ENCODE measurements around the gene YJEFN3. TPM values are rescaled to one million over a fixed set of nuclear protein-coding genes. Genes with fewer than 3 reads are reported as not detected.

The YJEFN3 gene
- total and polyA plus RNA-seq, 4 donors, result 0.19 to 0.88 (median 0.63) TPM

DNA sequence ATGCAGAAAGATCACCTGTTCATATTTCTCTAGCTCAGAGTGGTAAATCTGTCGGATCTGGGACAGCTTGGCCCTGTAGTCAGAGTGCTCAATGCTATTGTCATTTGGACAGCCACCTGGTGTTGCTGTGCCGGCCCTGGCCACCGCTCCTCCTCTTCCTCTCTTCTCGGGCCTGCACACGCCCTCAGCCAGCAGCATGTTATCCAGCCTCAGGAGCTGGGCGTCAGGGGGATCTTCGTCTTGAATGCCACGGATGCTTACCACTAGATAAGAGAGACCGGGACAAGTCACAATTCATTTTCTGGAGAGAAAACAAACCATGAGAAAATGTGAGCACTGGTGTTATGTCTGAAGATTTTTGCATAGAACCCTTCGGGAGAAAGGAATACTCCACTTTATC, 41.9 kb downstream of the YJEFN3 start:
- H3K36me3 ChIP-seq (ENCODE audit: control insufficient read depth in 4 of 4, insufficient read depth in 3 of 4, low read depth in 1 of 4, low read length in 3 of 4), result no peaks in the 10 kb centered on the region
- no peaks in the 10 kb centered on the region for H3K27me3 ChIP-seq (ENCODE audit: control insufficient read depth in 4 of 4, insufficient read depth in 4 of 4, low read length in 3 of 4)
- peaks cover 0 to 1% (median 0%) of the 10 kb centered on the region in 4 donors for H3K9me3 ChIP-seq (ENCODE audit: control insufficient read depth in 4 of 4, low read length in 3 of 4)
- H3K27ac ChIP-seq (ENCODE audit: low read depth in 1 of 2, low read length in 2 of 2), result no peak overlapping the region
- no peak overlapping the region for H3K9ac ChIP-seq (ENCODE audit: low read depth in 1 of 2, low read length in 2 of 2)
- WGBS, result 79% methylated on average over 10 of the region's 10 CpGs
- no peaks in the 10 kb centered on the region for H3K4me1 ChIP-seq (ENCODE audit: control insufficient read depth in 4 of 4, insufficient read depth in 4 of 4, low read length in 3 of 4)
- no peak for TF ChIP-seq JUND (IDR thresholded peaks at IDR 0.05)
- TF ChIP-seq RXRA (IDR thresholded peaks at IDR 0.05), result no peak
- TF ChIP-seq, protein P1, sequence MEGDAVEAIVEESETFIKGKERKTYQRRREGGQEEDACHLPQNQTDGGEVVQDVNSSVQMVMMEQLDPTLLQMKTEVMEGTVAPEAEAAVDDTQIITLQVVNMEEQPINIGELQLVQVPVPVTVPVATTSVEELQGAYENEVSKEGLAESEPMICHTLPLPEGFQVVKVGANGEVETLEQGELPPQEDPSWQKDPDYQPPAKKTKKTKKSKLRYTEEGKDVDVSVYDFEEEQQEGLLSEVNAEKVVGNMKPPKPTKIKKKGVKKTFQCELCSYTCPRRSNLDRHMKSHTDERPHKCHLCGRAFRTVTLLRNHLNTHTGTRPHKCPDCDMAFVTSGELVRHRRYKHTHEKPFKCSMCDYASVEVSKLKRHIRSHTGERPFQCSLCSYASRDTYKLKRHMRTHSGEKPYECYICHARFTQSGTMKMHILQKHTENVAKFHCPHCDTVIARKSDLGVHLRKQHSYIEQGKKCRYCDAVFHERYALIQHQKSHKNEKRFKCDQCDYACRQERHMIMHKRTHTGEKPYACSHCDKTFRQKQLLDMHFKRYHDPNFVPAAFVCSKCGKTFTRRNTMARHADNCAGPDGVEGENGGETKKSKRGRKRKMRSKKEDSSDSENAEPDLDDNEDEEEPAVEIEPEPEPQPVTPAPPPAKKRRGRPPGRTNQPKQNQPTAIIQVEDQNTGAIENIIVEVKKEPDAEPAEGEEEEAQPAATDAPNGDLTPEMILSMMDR (IDR thresholded peaks at IDR 0.05; ENCODE audit: low read depth, low read length, missing input control), result no peak
- TF ChIP-seq FOXA1 (IDR thresholded peaks at IDR 0.05), result no peak
- TF ChIP-seq, protein P2, sequence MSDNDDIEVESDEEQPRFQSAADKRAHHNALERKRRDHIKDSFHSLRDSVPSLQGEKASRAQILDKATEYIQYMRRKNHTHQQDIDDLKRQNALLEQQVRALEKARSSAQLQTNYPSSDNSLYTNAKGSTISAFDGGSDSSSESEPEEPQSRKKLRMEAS (IDR thresholded peaks at IDR 0.05), result no peak
- TF ChIP-seq, protein P3, sequence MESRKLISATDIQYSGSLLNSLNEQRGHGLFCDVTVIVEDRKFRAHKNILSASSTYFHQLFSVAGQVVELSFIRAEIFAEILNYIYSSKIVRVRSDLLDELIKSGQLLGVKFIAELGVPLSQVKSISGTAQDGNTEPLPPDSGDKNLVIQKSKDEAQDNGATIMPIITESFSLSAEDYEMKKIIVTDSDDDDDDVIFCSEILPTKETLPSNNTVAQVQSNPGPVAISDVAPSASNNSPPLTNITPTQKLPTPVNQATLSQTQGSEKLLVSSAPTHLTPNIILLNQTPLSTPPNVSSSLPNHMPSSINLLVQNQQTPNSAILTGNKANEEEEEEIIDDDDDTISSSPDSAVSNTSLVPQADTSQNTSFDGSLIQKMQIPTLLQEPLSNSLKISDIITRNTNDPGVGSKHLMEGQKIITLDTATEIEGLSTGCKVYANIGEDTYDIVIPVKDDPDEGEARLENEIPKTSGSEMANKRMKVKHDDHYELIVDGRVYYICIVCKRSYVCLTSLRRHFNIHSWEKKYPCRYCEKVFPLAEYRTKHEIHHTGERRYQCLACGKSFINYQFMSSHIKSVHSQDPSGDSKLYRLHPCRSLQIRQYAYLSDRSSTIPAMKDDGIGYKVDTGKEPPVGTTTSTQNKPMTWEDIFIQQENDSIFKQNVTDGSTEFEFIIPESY (IDR thresholded peaks at IDR 0.05), result no peak
- no peak for TF ChIP-seq HNF4A (conservative IDR thresholded peaks at IDR 0.05)
- TF ChIP-seq EGR1 (IDR thresholded peaks at IDR 0.05; ENCODE audit: low read depth in 2 of 2), result no peak
- TF ChIP-seq YY1 (IDR thresholded peaks at IDR 0.05), result no peak
- TF ChIP-seq TAF1 (conservative IDR thresholded peaks at IDR 0.05), result no peak
- no peak for TF ChIP-seq RAD21 (IDR thresholded peaks at IDR 0.05)
- TF ChIP-seq GABPA (IDR thresholded peaks at IDR 0.05 in 1 of 2, conservative IDR thresholded peaks at IDR 0.05 in 1 of 2), result no peak
- TF ChIP-seq HNF4G (IDR thresholded peaks at IDR 0.05), result no peak
- TF ChIP-seq FOXA2 (IDR thresholded peaks at IDR 0.05), result no peak
- TF ChIP-seq, protein P4, sequence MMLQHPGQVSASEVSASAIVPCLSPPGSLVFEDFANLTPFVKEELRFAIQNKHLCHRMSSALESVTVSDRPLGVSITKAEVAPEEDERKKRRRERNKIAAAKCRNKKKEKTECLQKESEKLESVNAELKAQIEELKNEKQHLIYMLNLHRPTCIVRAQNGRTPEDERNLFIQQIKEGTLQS (IDR thresholded peaks at IDR 0.05), result no peak
- TF ChIP-seq, protein P5, sequence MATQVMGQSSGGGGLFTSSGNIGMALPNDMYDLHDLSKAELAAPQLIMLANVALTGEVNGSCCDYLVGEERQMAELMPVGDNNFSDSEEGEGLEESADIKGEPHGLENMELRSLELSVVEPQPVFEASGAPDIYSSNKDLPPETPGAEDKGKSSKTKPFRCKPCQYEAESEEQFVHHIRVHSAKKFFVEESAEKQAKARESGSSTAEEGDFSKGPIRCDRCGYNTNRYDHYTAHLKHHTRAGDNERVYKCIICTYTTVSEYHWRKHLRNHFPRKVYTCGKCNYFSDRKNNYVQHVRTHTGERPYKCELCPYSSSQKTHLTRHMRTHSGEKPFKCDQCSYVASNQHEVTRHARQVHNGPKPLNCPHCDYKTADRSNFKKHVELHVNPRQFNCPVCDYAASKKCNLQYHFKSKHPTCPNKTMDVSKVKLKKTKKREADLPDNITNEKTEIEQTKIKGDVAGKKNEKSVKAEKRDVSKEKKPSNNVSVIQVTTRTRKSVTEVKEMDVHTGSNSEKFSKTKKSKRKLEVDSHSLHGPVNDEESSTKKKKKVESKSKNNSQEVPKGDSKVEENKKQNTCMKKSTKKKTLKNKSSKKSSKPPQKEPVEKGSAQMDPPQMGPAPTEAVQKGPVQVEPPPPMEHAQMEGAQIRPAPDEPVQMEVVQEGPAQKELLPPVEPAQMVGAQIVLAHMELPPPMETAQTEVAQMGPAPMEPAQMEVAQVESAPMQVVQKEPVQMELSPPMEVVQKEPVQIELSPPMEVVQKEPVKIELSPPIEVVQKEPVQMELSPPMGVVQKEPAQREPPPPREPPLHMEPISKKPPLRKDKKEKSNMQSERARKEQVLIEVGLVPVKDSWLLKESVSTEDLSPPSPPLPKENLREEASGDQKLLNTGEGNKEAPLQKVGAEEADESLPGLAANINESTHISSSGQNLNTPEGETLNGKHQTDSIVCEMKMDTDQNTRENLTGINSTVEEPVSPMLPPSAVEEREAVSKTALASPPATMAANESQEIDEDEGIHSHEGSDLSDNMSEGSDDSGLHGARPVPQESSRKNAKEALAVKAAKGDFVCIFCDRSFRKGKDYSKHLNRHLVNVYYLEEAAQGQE (IDR thresholded peaks at IDR 0.05), result no peak
- TF ChIP-seq NR2F2 (IDR thresholded peaks at IDR 0.05), result no peak
- no peak for TF ChIP-seq SP1 (IDR thresholded peaks at IDR 0.05)
- DNase-seq (ENCODE audit: low spot score), result no peak
- H3K4me3 ChIP-seq (ENCODE audit: low read depth in 1 of 3, low read length in 3 of 3), result no peak overlapping the region
